Dermis blood vessel endothelial cell (primary cell): ENCODE measurements around the gene TRIML2. TPM values are rescaled to one million over a fixed set of nuclear protein-coding genes. Genes with fewer than 3 reads are reported as not detected.
"Not testable (repeated sequence)": the region's sequence is repeated elsewhere in the genome, so short reads cannot be mapped to it uniquely, and the experiment has no call there.

ENCODE experiments used
- DNase-seq: peaks from one replicate; pipeline ENCODE4 v3.0.0; 2010
- total RNA-seq: library from RNA; depleted of rRNA; stranded (reverse); fragments of >200 nt; gene quantifications from 2 replicates; pipeline ENCODE4 v1.2.3, GENCODE V29; 2014

TRIML2 gene
- total RNA-seq, 1 donor from 2014 or later = 1.4 TPM

GRCh38 chr4:188106454-188106853, 2.9 kb downstream of the TRIML2 start:
- DNase-seq = no peak

GRCh38 chr4:188092824-188093223, 16.6 kb downstream of the TRIML2 start:
- DNase-seq = no peak

- no peak for DNase-seq
Observed at GRCh38 chr4:188086858-188087257, 22.5 kb downstream of the TRIML2 start.

- DNase-seq = no peak
Observed at GRCh38 chr4:188082796-188083195, 26.6 kb downstream of the TRIML2 start.

- peak; percentile 5 for DNase-seq
Observed at GRCh38 chr4:188078116-188078515, 31.3 kb downstream of the TRIML2 start.

GRCh38 chr4:188076169-188076568, 33.2 kb downstream of the TRIML2 start:
- no peak for DNase-seq

GRCh38 chr4:188061083-188061482, 48.3 kb downstream of the TRIML2 start:
- no peak for DNase-seq

GRCh38 chr4:188053302-188053701, 56.1 kb downstream of the TRIML2 start:
- DNase-seq = no peak

- no peak for DNase-seq
Observed at GRCh38 chr4:188046657-188047056, 62.7 kb downstream of the TRIML2 start.

- DNase-seq = not testable (repeated sequence)
Observed at GRCh38 chr4:188045461-188045860, 63.9 kb downstream of the TRIML2 start.

GRCh38 chr4:188043154-188043553, 66.2 kb downstream of the TRIML2 start:
- DNase-seq = no peak

GRCh38 chr4:188042191-188042590, 67.2 kb downstream of the TRIML2 start:
- DNase-seq = no peak

- DNase-seq = no peak
Observed at GRCh38 chr4:188041721-188042120, 67.7 kb downstream of the TRIML2 start.

Other genes starting within 250 kb of the TRIML2 start
- gene ZFP42, start 113.8 kb downstream of the TRIML2 start, total RNA-seq = 0.34 TPM in 1 of 2 replicates, not detected in the other
- gene TRIML1, start 29.8 kb upstream of the TRIML2 start, total RNA-seq = not detected in 2 replicates